Measurements from ENCODE around the gene MYORG.

Gene MYORG

DNA sequence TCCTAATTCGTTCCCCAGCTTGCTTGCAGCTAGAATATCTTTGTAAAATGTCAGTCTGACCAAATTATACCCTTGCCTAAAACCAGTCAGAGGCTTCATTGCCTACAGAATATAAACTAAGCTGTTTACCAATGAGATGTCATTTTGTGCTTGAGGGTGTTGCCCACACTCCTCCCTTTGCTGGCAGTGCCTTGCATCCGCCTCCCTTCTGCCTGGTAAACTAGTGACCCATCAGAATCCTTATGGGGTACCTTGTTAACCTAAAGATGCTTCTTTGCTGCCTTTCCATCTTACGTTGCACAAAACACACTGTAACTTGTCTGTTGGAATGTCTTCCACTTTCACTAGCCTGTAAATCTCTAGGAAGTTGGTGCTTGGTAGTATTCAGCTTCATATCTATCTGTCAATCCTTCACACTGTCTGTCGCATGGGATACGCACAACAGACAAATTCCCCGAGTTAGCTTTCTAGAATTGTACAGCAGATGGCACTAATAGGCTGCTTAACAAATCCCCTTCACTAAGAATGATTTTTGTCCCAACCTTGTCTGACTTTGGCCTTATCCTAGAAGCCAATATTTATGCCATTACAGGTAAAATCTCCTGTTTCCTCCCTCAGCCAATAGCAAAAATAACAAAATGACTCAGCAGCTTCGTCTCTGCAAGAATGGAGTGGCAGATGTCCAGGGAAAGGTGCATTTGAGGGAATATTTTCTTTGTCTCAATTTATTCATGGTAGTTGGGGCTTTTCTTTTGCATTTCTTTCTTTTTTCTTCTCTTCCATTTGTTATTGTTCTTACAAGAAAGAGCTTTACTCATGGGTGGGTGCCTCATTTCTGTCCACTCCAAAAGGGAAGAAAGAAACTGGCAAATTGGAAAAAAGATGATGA, 44.4 kb downstream of the MYORG start:
- DNase-seq: no peak

DNA sequence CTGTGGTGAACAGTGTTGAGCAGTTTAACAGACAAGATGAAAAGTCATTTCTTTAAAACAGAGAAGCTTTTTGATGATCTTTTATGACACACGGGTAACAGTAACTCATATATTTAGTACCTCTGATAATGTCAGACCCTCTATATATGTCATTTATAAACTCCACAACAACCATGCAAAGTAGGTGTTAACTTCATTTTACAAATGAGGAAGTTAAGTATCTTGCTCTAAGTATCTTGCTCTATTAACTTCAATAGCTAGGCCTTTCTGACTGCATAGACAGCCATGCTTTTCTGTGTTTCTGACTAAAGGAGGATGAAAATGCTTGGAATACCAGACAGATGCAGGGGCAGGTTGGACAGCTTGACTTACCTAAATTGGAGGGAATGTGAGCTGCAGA, 45.5 kb downstream of the MYORG start:
- DNase-seq: no peak

DNA sequence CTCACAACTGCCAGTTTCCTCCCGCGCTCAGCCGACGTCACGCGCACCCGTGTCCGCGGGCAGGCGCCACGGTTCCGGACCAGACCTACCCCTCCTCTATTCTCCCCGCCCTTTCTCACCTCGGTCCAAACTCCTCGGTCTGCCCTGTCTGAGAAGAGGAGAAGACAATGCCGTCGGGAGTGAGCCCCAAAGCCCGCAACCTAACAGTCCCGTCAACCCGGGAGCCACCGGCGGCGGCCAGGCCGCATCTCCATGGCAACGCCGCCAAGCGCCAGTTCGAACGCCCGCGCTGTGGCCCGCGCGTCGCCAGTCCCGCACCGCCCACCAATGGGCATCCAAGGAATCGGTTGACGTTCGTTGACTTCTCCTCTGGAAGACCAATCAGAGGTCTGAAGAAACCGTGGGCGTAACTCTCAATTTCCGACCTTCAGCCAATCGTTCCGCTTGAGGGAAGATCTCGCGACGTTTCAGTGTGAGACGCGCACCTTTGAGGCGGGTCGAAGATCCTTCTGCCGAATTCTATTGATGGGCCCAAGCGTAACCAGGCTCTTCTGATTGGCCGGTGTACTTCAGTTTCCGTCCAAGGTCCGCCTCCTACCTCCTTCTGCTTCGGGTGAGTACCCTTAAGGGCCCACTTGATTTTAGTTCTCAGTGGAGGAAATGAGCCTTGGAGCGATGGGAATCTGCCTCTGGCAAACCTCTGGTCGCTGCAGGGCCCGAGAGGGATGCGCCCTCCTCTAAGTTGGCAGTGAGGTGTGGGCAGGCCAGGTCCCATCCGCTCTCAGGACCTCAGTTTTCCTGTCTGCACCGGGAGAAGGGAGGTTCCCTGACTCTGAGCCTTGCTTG, 47.5 kb downstream of the MYORG start, which contains the start of the genes KIF24 and NUDT2:
Gene KIF24 (minus strand): TSS at position 282 of the 846 bp plus-strand sequence. CDS start 17,922 bp downstream, outside the sequence.
Gene NUDT2 (plus strand): TSS at position 583 of the 846 bp plus-strand sequence. CDS start 9,471 bp downstream, outside the sequence.
- peak; percentile 77 to 89 (median 81) for DNase-seq

DNA sequence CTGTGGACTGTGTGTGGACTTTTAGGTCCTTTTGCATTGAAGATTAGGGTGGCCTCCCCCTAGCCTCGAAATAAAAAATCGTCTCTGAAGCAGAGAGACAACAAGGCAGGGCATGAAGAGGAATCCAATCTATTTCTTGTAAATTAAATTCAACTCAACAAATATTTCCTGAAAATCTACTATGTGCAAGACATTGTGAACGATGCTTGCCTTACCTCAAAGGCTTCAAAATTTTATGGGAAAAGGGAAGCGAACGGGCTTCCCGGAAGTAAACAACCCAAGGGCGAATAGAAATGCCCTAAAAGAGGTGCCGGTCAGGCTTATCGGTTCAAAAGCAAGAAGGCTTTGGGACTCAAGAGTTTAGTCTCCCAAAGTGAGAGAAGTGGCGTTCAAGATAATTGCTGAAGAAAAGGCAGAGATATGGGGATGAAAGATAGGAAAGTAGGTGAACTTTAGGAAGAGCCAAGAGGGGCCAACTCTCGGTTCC, 48.2 kb downstream of the MYORG start:
- DNase-seq: no peak

DNA sequence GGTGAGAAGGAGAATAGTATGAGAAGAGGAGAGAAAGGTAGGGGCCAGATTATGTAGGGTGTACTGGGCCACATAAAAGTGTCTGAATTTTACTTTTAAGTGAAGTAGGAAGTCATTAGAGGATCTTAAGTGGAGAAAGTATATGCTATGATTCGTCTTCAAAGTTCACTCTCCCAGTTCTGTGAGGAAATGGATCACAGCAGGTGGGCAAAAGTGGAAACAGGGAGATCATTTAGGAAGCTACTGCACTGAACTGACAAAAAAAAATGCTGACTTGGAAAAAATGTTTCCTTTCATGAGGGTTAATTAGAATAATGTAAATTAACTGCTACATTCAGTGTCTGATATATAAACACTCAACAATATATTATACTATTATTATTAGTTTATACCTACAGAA, 50.0 kb downstream of the MYORG start:
- DNase-seq: no peak

DNA sequence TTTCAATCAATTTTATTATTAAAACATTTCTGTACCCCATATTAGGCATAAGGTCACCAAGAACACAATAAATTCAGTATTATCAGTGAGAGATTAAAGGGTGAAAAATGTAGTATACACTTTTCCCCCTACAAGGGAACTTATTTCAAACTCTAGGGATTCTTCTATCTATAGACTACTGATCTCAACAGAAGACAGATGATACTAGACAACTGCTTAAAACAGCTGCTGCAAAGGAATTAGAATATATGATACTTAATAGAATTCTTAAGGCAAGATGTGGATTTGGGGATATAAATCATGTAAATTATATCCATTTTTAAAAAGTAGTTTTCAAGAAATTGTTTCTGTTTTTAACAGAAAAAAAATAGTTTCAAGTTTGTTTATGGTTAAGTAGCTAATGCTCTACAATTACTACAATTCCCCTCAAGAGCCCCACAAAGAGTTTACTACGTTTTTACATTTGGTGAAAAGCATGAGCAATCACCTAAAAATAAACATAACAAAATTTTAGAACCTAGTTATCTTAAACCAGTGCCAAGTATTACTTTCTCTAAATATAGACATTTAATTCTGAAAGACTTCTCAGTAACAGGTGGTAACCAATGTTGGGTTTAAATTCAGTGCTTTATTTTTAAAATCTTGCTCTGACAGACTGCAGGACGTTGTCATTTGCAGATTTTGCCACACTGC, 53.7 kb downstream of the MYORG start:
- DNase-seq: no peak

DNA sequence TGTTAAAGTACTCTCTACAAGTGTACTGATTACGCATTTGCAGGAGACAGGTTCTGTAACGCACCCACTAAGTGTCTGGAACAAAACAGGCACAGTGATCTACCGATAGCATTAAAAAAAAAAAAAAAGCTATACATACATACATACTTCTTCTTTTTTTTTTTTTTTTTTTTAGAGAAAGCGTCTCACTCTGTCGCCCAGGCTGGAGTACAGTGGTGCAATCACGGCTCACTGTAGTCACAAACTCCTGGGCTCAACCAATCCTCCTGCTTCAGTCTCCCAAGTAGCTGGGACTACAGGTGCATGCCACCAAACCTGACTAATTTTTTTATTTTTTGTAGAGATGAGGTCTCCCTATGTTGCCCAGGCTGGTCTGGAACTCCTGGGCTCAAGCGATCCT, 55.2 kb downstream of the MYORG start:
- no peak for DNase-seq

DNA sequence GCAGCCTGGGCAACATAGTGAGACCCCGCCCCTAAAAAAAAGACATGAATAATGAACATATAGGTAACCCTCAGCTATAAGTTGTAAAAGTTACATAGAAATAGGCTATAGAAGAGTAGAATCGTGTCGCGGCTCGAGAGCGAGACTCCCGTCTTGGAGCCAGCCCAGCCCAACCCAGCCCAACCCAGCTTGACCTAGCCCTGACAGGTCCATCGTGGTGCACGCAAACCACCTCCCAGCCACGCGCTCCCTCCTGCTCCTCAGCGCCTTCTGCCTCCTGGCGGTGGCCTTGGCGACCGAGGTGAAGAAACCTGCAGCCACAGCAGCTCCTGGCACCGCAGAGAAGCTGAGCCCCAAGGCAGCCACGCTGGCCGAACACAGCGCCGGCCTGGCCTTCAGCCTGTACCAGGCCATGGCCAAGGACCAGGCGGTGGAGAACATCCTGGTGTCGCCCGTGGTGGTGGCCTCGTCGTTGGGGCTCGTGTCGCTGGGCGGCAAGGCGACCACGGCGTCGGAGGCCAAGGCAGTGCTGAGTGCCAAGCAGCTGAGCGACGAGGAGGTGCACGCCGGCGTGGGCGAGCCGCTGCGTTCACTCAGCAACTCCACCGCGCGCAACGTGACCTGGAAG, 58.4 kb downstream of the MYORG start:
- no peak for DNase-seq

DNA sequence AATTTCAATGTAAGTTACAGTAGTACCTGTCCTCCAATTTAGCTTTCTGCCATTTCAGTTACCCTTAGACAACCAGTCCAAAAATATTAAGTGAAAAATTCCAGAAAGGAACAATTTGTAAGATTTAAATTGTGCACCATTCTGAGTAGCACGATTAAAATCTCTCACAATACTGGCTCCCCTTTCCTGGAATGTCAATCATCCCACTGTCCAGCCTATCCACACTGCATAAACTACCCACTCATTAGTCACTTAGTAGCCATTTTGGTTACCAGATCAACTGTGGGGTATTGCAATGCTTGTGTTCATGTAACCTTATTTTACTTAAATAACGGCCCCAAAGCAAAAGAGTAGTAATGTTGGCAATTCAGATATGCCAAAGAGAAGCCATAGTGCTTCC, 59.3 kb downstream of the MYORG start:
- no peak for DNase-seq

All from activated naive CD4-positive, alpha-beta T cell (primary cell).